DOHH2 (cell line): ENCODE results near the gene TEX54.

Experiments
- H3F3A ChIP-seq: fragments of 200-600 bp; sonication (generic), shearing (Covaris generic); 2 replicates; pipeline ENCODE4 v1.6.0; 2016; ENCODE audit warnings: antibody characterized with exemption, mild to moderate bottlenecking; ENCODE audit not compliant: control insufficient read depth, insufficient read depth
- H3K27ac ChIP-seq: fragments of 200-600 bp; sonication (generic); 2 replicates; pipeline ENCODE4 v1.5.1; 2014; ENCODE audit warnings: low read depth, mild to moderate bottlenecking, low read length, moderate library complexity
- H3K27me3 ChIP-seq: fragments of 200-600 bp; sonication (generic); 2 replicates; pipeline ENCODE4 v1.6.1; 2014; ENCODE audit warnings: mild to moderate bottlenecking, low read length, mixed read lengths; ENCODE audit not compliant: control insufficient read depth
- H3K36me3 ChIP-seq: fragments of 200-600 bp; sonication (generic); 2 replicates; pipeline ENCODE4 v1.6.1; 2014; ENCODE audit warnings: mild to moderate bottlenecking, low read length, moderate library complexity, mixed read lengths; ENCODE audit not compliant: control insufficient read depth
- H3K4me1 ChIP-seq: fragments of 200-600 bp; sonication (generic); 2 replicates; pipeline ENCODE4 v1.6.1; 2014; ENCODE audit warnings: mild to moderate bottlenecking, low read length, mixed read lengths; ENCODE audit not compliant: control insufficient read depth
- H3K4me2 ChIP-seq: fragments of 200-600 bp; sonication (generic); 2 replicates; pipeline ENCODE4 v1.6.0; 2014; ENCODE audit warnings: mild to moderate bottlenecking, low read length, moderate library complexity
- H3K4me3 ChIP-seq: fragments of 200-600 bp; sonication (generic); 2 replicates; pipeline ENCODE4 v1.5.1; 2014; ENCODE audit warnings: mild to moderate bottlenecking, low read length, mixed read lengths
- H3K79me2 ChIP-seq: fragments of 200-600 bp; sonication (generic); 2 replicates; pipeline ENCODE4 v1.6.1; 2014; ENCODE audit warnings: mild to moderate bottlenecking, low read length, mixed read lengths; ENCODE audit not compliant: control insufficient read depth
- H3K9me2 ChIP-seq: fragments of 200-600 bp; sonication (generic); replicated peaks from 2 replicates; pipeline ENCODE4 v1.6.1; 2014; ENCODE audit warnings: mild to moderate bottlenecking, low read length, mixed read lengths; ENCODE audit not compliant: control insufficient read depth
- H3K9me3 ChIP-seq: fragments of 200-600 bp; sonication (generic); 2 replicates; pipeline ENCODE4 v1.6.1; 2014; ENCODE audit warnings: antibody characterized with exemption, low read length, mixed read lengths; ENCODE audit not compliant: control insufficient read depth, insufficient read depth
- H4K20me1 ChIP-seq: fragments of 200-600 bp; sonication (generic); 2 replicates; pipeline ENCODE4 v1.6.0; 2014; ENCODE audit warnings: low read depth, mild to moderate bottlenecking, antibody characterized with exemption, low read length, moderate library complexity; ENCODE audit not compliant: control insufficient read depth, insufficient read depth
- CTCF ChIP-seq: fragments of 200-600 bp; sonication (generic); IDR thresholded peaks from one replicate; pipeline ENCODE4 v1.5.1; 2014; ENCODE audit warnings: antibody characterized with exemption, mild to moderate bottlenecking, low read depth, low read length; ENCODE audit not compliant: poor library complexity, severe bottlenecking
- EZH2phosphoT487 ChIP-seq: fragments of 200-600 bp; sonication (generic); IDR thresholded peaks from 2 replicates; pipeline ENCODE4 v1.6.1; 2017; ENCODE audit warnings: borderline replicate concordance, mild to moderate bottlenecking, antibody characterized with exemption, low read length, moderate library complexity, mixed read lengths

Gene TEX54

GRCh38 chr11:62839050-62839945 is 6.7 kb upstream of the TEX54 start, which contains the start of gene WDR74:
Gene WDR74 (minus strand): TSS chr11:62839590. CDS start chr11:62839570, 20 bp downstream.
- H3K27ac ChIP-seq: peak within 1 kb of the TSS; percentile 89
- peaks cover 46% of the 10 kb centered on the region for H3K36me3 ChIP-seq
- peaks cover 27% of the 10 kb centered on the region for H3F3A ChIP-seq
- TF ChIP-seq EZH2phosphoT487 (no peak), CTCF (no peak)
- H3K9me2 ChIP-seq: no peaks in the 10 kb centered on the region
- peak within 1 kb of the TSS; percentile 86 for H3K4me2 ChIP-seq
- H3K27me3 ChIP-seq: no peaks in the 10 kb centered on the region
- peaks cover 48% of the 10 kb centered on the region for H3K79me2 ChIP-seq
- H3K9me3 ChIP-seq: no peaks in the 10 kb centered on the region
- H4K20me1 ChIP-seq: no peaks in the 10 kb centered on the region
- H3K4me3 ChIP-seq: peak within 1 kb of the TSS; percentile 85
- peaks cover 37% of the 10 kb centered on the region for H3K4me1 ChIP-seq

- no peak overlapping the region for H3K4me3 ChIP-seq
- H3K79me2 ChIP-seq: peaks cover 59% of the 10 kb centered on the region
- H3K9me2 ChIP-seq: no peaks in the 10 kb centered on the region
- peaks cover 22% of the 10 kb centered on the region for H3F3A ChIP-seq
- H3K27ac ChIP-seq: no peak overlapping the region
- H3K4me2 ChIP-seq: no peak overlapping the region
- peaks cover 67% of the 10 kb centered on the region for H3K36me3 ChIP-seq
- H3K4me1 ChIP-seq: peaks cover 31% of the 10 kb centered on the region
- H3K27me3 ChIP-seq: no peaks in the 10 kb centered on the region
- H4K20me1 ChIP-seq: no peaks in the 10 kb centered on the region
- TF ChIP-seq CTCF: no peak
- no peaks in the 10 kb centered on the region for H3K9me3 ChIP-seq
Measured at GRCh38 chr11:62835336-62835735, 2.7 kb upstream of the TEX54 start.

- Histone ChIP-seq H3K9me2 (no peaks in the 10 kb centered on the region), H3K79me2 (peaks cover 56% of the 10 kb centered on the region), H3K4me2 (peak within 1 kb of the TSS; percentile 99), H4K20me1 (no peaks in the 10 kb centered on the region), H3K4me1 (peaks cover 21% of the 10 kb centered on the region), H3K4me3 (peak within 1 kb of the TSS; percentile 99), H3K9me3 (no peaks in the 10 kb centered on the region), H3F3A (peaks cover 15% of the 10 kb centered on the region), H3K27ac (peak within 1 kb of the TSS; percentile 73), H3K27me3 (no peaks in the 10 kb centered on the region), H3K36me3 (peaks cover 57% of the 10 kb centered on the region)
- TF ChIP-seq CTCF: no peak
- no peak for TF ChIP-seq EZH2phosphoT487
Measured at GRCh38 chr11:62831520-62832335, 913 bp downstream of the TEX54 start, which contains the start of gene STX5. Gene STX5 (minus strand): TSS chr11:62832051. CDS start chr11:62831243, 808 bp downstream.
